Muscle of leg (tissue), 11 donors: ENCODE measurements around the gene NLE1. TPM values are rescaled to one million over a fixed set of nuclear protein-coding genes. Genes with fewer than 3 reads are reported as not detected.
"Not testable (repeated sequence)": the region's sequence is repeated elsewhere in the genome, so short reads cannot be mapped to it uniquely, and the experiment has no call there.

Experiments used
- DNase-seq: peaks from one replicate; pipeline ENCODE4 v3.0.0; 2013
- H3K27ac ChIP-seq: one replicate; pipeline ENCODE4 v1.5.1; 2013; ENCODE audit warnings: mild to moderate bottlenecking, low read length, control low read depth
- H3K27me3 ChIP-seq: one replicate; pipeline ENCODE4 v1.6.1; 2013; ENCODE audit warnings: low read length; ENCODE audit not compliant: control insufficient read depth, insufficient read depth
- H3K36me3 ChIP-seq: one replicate; pipeline ENCODE4 v1.6.1; 2013; ENCODE audit warnings: low read length; ENCODE audit not compliant: control insufficient read depth, insufficient read depth
- H3K4me1 ChIP-seq: one replicate; pipeline ENCODE4 v1.6.1; 2013; ENCODE audit warnings: low read length; ENCODE audit not compliant: control insufficient read depth, insufficient read depth
- H3K4me3 ChIP-seq: one replicate; pipeline ENCODE4 v1.5.1; 2013; ENCODE audit warnings: low read length, control low read depth
- H3K9me3 ChIP-seq: replicated peaks from 2 replicates; pipeline ENCODE4 v1.6.1; 2013; ENCODE audit warnings: low read depth, low read length; ENCODE audit not compliant: control insufficient read depth
- WGBS: methylation state at CpG from one replicate; pipeline ENCODE4 v1.1.5; 2013; ENCODE audit warnings: missing lambda C conversion rate; ENCODE audit not compliant: insufficient coverage; 5-methylcytosine and 5-hydroxymethylcytosine counted together
- polyA plus RNA-seq, 8 donors: library from polyadenylated mRNA; unstranded; fragments of 120-200 nt; gene quantifications; one replicate each; pipeline versions ENCODE4 v1.2.1 to v1.2.3, GENCODE V29; 2013; ENCODE audit warnings: inconsistent platforms in 1 of 8, low replicate concordance in 1 of 8; ENCODE audit not compliant: insufficient read length in 8 of 8, insufficient read depth in 1 of 8
- total RNA-seq: library from RNA; stranded (reverse); fragments of 120-200 nt; gene quantifications from one replicate; pipeline ENCODE4 v1.2.4, GENCODE V29; 2013

NLE1 gene
- total and polyA plus RNA-seq, 9 donors = 13.8 to 18.9 (median 16.6) TPM

DNA sequence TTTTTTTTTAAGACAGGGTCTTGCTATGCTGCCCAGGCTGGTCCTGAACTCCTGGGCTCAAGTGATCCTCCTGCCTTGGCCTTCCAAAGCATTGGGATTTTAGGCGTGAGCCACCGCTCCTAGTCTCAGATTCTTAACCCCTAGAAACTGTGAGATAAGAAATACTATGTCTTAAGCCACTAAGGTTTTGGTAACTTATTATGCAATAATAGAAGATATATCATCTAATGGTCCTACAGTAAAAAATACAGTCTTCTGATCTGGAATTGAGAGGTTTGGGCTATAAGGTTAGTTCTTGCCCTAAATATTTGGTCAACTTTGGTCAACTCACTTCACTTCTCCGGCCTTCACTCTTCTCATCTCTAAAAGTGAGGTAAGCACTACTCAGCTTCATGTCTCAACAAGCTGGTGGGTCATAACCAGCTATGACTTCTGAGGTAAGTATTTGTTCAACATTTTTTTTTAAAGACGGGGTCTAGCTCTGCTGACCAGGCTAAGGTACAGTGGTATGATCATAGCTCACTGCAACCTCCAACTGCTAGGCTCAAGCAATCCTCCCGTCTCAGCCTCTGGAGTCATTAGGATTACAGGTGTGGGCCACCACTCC lies 37.2 kb downstream of the NLE1 start:
- Histone ChIP-seq H3K9me3 (no peaks in the 10 kb centered on the region), H3K4me3 (no peak overlapping the region), H3K4me1 (no peaks in the 10 kb centered on the region), H3K36me3 (peaks cover 32% of the 10 kb centered on the region), H3K27me3 (no peaks in the 10 kb centered on the region), H3K27ac (no peak overlapping the region)
- DNase-seq = no peak
- whole genome bisulfite sequencing = no CpG with 5 or more reads among the region's 5 CpGs

DNA sequence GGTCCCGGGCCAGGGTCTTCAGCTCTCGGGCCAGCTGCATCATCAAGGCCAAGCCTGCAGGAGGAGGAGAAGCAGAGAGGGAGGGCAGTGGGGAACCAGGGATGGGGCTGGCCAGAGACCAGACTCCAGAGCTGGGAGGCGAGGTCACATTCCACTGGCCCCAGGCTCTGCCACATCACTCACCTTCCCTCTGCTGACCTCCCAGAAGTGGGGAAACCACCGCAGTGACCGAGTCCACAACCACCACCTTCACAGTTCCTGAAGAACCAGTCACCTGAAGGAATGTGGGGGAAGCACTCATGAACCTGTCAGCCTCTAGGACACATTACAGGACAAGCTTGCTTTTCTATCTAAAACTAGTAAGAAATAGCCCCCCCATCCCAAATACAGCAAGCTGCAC lies 38.8 kb downstream of the NLE1 start:
- WGBS = no CpG with 5 or more reads among the region's 5 CpGs
- no peak overlapping the region for H3K27ac ChIP-seq
- DNase-seq = no peak
- no peak overlapping the region for H3K4me3 ChIP-seq
- no peaks in the 10 kb centered on the region for H3K9me3 ChIP-seq
- peaks cover 39% of the 10 kb centered on the region for H3K36me3 ChIP-seq
- no peaks in the 10 kb centered on the region for H3K4me1 ChIP-seq
- no peaks in the 10 kb centered on the region for H3K27me3 ChIP-seq

DNA sequence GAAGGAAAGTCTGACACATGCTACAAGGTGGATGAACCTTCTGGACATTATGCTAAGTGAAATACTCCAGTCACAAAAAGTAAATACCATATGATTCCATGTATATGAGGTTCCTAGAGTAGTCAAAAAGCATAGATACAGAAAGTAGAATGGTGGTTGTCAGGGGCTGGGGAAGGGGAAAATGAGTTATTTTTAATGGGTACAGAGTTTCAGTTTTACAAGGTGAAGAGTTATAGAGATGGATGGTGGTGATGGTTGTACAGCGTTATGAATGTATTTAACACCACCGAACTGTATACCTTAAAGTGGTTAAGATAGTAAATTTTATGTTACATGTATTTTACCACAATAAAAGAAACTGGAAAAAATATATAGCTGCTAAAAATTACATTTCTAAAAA lies 40.4 kb downstream of the NLE1 start:
- Histone ChIP-seq H3K4me1 (no peaks in the 10 kb centered on the region), H3K36me3 (peaks cover 39% of the 10 kb centered on the region), H3K4me3 (no peak overlapping the region), H3K27ac (no peak overlapping the region), H3K27me3 (no peaks in the 10 kb centered on the region), H3K9me3 (no peaks in the 10 kb centered on the region)
- WGBS = no CpG with 5 or more reads among the region's 2 CpGs
- DNase-seq = no peak

DNA sequence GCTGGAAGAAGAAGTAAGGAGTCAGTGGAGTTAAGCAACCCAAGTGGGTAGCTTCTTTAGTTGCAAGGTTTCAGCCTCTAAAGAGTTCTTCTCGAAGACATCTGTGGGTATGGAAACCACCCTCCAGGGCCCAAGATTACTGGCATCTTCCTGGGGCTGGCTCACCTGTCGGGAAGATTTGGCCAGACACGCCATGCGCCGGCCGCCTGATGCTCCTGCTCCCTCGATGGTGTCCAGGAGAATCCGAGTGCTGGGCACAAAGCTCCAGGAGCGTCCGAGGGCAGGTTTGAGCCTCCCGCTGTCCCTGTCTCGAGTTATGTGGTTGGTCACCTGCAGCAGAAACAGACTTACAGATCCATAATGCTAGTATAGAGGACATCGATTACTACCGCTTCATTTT lies 41.1 kb downstream of the NLE1 start:
- Histone ChIP-seq H3K36me3 (peaks cover 33% of the 10 kb centered on the region), H3K4me3 (no peak overlapping the region), H3K27ac (no peak overlapping the region), H3K9me3 (no peaks in the 10 kb centered on the region), H3K27me3 (no peaks in the 10 kb centered on the region), H3K4me1 (no peaks in the 10 kb centered on the region)
- no peak for DNase-seq
- 95% methylated on average over 14 of the region's 14 CpGs for WGBS

DNA sequence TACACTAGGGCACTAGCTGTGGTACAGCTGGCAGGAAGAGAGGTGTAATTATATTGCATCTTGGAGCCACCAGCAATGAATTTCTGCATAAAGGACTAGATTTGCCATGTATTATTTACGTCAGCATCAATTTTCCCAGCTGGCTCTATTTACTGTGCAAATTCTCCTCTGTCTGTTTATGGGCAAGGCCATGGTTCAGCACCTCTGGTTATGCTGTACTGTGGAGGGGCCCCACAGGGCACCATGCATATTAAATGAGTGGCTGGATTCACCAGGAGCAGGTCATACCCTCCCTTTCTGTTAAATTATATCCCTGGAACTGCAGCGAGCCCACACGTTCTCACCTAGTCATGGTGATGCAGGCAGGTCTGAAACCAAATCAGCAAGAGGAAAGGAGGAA lies 42.2 kb downstream of the NLE1 start:
- no peaks in the 10 kb centered on the region for H3K27me3 ChIP-seq
- no peak overlapping the region for H3K27ac ChIP-seq
- no peak overlapping the region for H3K4me3 ChIP-seq
- peaks cover 24% of the 10 kb centered on the region for H3K36me3 ChIP-seq
- H3K4me1 ChIP-seq = no peaks in the 10 kb centered on the region
- 81% methylated on average over 3 of the region's 3 CpGs for WGBS
- H3K9me3 ChIP-seq = no peaks in the 10 kb centered on the region
- DNase-seq = no peak

DNA sequence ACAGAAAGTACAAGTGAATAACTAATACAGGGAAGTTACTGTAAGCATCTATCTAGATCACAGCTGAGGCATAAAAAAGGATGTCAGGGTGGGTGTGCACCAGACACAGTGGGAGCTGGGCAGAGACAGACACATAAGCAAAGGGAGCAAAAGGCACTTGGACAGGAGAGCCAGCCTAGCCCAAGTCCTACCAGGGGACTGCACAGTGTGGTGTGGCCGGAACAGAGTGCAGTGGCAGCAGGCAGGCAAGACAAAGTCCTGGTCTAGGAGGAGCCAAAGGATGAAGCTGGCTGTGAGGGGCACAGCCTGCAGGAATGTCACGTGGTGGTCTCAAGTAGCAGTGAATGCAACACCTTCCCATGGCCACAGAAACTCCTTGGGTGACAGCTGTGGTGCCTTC lies 44.3 kb downstream of the NLE1 start:
- no peaks in the 10 kb centered on the region for H3K9me3 ChIP-seq
- WGBS = 100% methylated on average over 1 of the region's 2 CpGs
- H3K4me1 ChIP-seq = no peaks in the 10 kb centered on the region
- H3K27ac ChIP-seq = no peak overlapping the region
- peaks cover 18% of the 10 kb centered on the region for H3K36me3 ChIP-seq
- H3K27me3 ChIP-seq = no peaks in the 10 kb centered on the region
- no peak overlapping the region for H3K4me3 ChIP-seq
- DNase-seq = no peak

DNA sequence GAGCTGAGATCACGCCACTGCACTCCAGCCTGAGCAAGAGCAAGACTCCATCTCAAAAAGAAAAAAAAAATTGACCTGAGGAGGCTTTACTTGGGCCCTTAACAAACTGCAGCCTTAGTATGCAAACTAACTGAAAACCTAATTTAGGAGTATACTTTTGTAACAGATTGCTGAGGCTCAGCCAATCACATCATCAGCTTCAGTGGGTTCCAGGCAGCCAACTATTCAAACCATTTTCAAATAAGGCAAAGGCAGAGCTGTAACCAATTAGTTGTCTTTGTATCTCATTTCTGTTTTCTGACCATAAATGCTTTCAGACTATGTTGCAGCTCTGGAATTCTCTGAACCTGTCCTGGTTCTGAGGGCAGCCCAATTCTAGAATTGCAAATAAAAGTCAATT lies 46.4 kb downstream of the NLE1 start:
- Histone ChIP-seq H3K4me3 (no peak overlapping the region), H3K4me1 (no peaks in the 10 kb centered on the region), H3K9me3 (no peaks in the 10 kb centered on the region), H3K27ac (no peak overlapping the region), H3K27me3 (no peaks in the 10 kb centered on the region), H3K36me3 (peaks cover 12% of the 10 kb centered on the region)
- no CpG with 5 or more reads among the region's 1 CpG for WGBS
- DNase-seq = no peak

DNA sequence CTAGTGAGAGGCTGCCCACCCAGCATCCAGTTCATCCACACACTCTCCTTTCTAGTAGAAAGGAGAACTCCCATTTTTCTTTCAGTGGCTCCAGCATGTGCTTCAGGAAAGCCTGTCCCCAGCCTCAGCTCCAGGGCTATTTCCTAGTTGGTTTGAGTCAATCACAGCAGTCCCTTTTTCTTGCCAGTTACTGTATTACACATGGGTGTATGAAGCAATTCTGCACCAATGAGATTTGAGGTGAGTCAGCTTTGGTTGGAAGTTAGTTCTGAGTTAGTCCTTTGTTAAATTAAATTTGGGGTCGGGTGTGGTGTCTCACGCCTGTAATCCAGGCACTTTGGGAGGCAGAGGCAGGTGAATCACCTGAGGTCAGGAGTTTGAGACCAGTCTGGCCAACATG lies 47.2 kb downstream of the NLE1 start:
- no peak for DNase-seq
- WGBS = no CpG with 5 or more reads among the region's 2 CpGs
- no peaks in the 10 kb centered on the region for H3K9me3 ChIP-seq
- no peaks in the 10 kb centered on the region for H3K4me1 ChIP-seq
- H3K36me3 ChIP-seq = peaks cover 6% of the 10 kb centered on the region
- H3K4me3 ChIP-seq = no peak overlapping the region
- no peak overlapping the region for H3K27ac ChIP-seq
- no peaks in the 10 kb centered on the region for H3K27me3 ChIP-seq

DNA sequence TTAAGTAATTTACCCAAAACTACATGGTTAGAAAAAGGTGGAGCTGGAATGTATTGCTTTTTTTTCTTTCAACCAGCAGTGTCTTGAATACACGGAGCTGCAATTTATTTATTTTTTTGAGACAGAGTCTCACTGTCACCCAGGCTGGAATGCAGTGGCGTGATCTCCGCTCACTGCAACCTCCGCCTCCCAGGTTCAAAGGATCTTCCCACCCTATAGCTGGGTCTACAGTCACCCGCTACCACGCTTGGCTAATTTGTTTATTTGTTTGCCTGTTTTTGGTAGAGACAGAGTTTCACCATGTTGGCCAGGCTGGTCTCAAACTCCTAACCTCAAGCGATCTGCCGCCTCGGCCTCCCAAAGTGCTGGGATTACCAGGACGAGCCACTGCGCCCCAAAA lies 51.4 kb downstream of the NLE1 start:
- not testable (repeated sequence) for H3K36me3 ChIP-seq

DNA sequence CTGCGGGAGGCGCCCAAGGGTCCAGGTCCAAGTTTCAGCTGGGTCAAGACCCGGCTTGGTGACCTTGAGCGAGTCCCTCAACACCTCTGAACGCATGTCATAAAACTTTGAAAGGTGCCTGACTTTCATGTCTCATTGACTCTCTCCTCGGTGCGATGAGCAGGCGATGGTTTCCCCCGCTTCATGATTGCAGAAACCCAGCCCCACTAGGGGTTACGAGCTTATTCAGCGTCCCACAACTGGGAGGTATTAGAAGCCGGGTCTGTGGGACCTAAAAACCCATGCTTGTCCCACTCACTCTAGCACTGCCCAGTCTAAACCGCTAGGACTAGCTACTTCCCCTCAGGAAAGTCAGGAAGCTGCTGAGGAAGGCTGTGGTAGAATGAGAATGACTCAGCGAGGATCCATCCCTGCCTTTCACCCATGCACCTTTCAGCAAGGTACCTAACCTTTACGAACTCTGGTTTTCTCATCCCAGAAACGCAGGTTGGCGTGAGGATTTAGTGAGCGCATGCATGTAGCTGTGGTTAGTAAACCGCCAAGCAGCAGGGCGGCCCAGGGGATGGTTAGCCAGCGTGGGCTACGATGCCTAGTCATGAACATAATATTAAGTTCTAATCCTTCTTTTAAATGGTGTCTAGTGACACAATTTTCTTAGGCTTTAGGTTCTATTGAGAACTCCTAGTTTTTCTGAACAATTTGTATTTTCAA lies 52.4 kb downstream of the NLE1 start:
- Histone ChIP-seq H3K4me1 (peaks cover 13% of the 10 kb centered on the region), H3K4me3 (peak overlapping the region; percentile 41), H3K9me3 (no peaks in the 10 kb centered on the region), H3K27ac (no peak overlapping the region), H3K36me3 (no peaks in the 10 kb centered on the region), H3K27me3 (no peaks in the 10 kb centered on the region)
- 24% methylated on average over 10 of the region's 22 CpGs for WGBS
- DNase-seq = peak; percentile 37

More for the DNA sequence above, 51.4 kb downstream of the NLE1 start:
- H3K9me3 ChIP-seq, H3K27me3 ChIP-seq, DNase-seq, H3K27ac ChIP-seq, H3K4me3 ChIP-seq: not testable (repeated sequence)
- 95% methylated on average over 5 of the region's 11 CpGs for WGBS
- peaks cover 13% of the 10 kb centered on the region for H3K4me1 ChIP-seq
